Panc1 (cell line): ENCODE data around the gene TMTC1. TPM values are rescaled to one million over a fixed set of nuclear protein-coding genes. Genes with fewer than 3 reads are reported as not detected.

Source experiments
- ATAC-seq: fragments of 200-7000 bp; cut with Tn5 transposase; 2 replicates; pipeline ENCODE4 v1.9.1; 2020; ENCODE audit warnings: mild to moderate bottlenecking, moderate library complexity
- BruUV-seq: library from RNA; stranded (reverse); fragments of 400-500 nt; replicated peaks from 2 replicates; lab custom pipeline; 2021; lab: Mats Ljungman, UMichigan
- CTCF ChIA-PET: fragments of 300-600 bp; sonication (Branson Sonifier 250); formaldehyde crosslinking; loops from one replicate; lab custom pipeline; 2022; ENCODE audit warnings: antibody characterized with exemption; lab: Charles Lee
- POLR2A ChIA-PET: fragments of 300-600 bp; sonication (Branson Sonifier 250); formaldehyde crosslinking; loops from one replicate; lab custom pipeline; 2022; ENCODE audit warnings: antibody characterized with exemption; lab: Charles Lee
- DNase-seq: peaks from one replicate; pipeline ENCODE4 v3.0.0-alpha.2; 2010; ENCODE audit warnings: low read depth, low spot score
- H3K27ac ChIP-seq: 2 replicates; pipeline ENCODE4 v1.5.1; 2011; ENCODE audit warnings: mild to moderate bottlenecking, low read length, inconsistent platforms
- H3K27me3 ChIP-seq: fragments of 200-500 bp; sonication (Bioruptor generic); 2 replicates; pipeline ENCODE4 v1.6.0; 2014; ENCODE audit warnings: low read length, inconsistent platforms; ENCODE audit not compliant: control insufficient read depth, insufficient read depth
- H3K36me3 ChIP-seq: fragments of 200-500 bp; sonication (Bioruptor generic); 2 replicates; pipeline ENCODE4 v1.5.1; 2014; ENCODE audit warnings: inconsistent platforms, mild to moderate bottlenecking, low read length, moderate library complexity; ENCODE audit not compliant: control insufficient read depth, insufficient read depth
- H3K4me1 ChIP-seq: 2 replicates; pipeline ENCODE4 v1.5.1; 2011; ENCODE audit warnings: inconsistent platforms, mild to moderate bottlenecking, low read length, moderate library complexity; ENCODE audit not compliant: control insufficient read depth, insufficient read depth
- H3K4me3 ChIP-seq, 2 experiments: 2 replicates each; pipeline ENCODE4 v1.5.1; 2011 to 2012; ENCODE audit warnings: low read depth in 2 of 2, low read length in 2 of 2, mild to moderate bottlenecking in 2 of 2, inconsistent platforms in 1 of 2, moderate library complexity in 1 of 2
- H3K9me3 ChIP-seq: fragments of 200-500 bp; sonication (Bioruptor generic); 2 replicates; pipeline ENCODE4 v1.5.1; 2014; ENCODE audit warnings: low read depth, mild to moderate bottlenecking, inconsistent platforms, low read length, moderate library complexity; ENCODE audit not compliant: control insufficient read depth, insufficient read depth
- CTCF ChIP-seq: fragments of 450-650 bp; IDR thresholded peaks from 2 replicates; pipeline ENCODE4 v1.5.1; 2017; ENCODE audit warnings: mild to moderate bottlenecking
- POLR2AphosphoS5 ChIP-seq: IDR thresholded peaks from 2 replicates; pipeline ENCODE4 v1.6.1; 2012; ENCODE audit warnings: mild to moderate bottlenecking, low read depth, low read length, moderate library complexity
- SIN3A ChIP-seq: IDR thresholded peaks from 2 replicates; pipeline ENCODE4 v1.6.1; 2012; ENCODE audit warnings: low read depth, mild to moderate bottlenecking, low read length, moderate library complexity, borderline replicate concordance; ENCODE audit not compliant: insufficient read depth
- TCF7L2 ChIP-seq: IDR thresholded peaks from 2 replicates; pipeline ENCODE4 v1.6.1; 2011; ENCODE audit warnings: mild to moderate bottlenecking, low read depth, low read length, inconsistent platforms
- in situ Hi-C: cut with HindIII; loops from 2 replicates; pipeline ENCODE4 v1.10.0; 2016; ENCODE audit warnings: low sequenced_read_pairs, low pct_unique_long_range_greater_than_20kb
- intact Hi-C: fragments of 100-400 bp; cut with micrococcal nuclease; formaldehyde crosslinking; loops from one replicate; pipeline ENCODE4 v1.10.0; 2022; ENCODE audit not compliant: unreplicated experiment
- total RNA-seq: library from RNA; stranded (reverse); gene quantifications from one replicate; pipeline ENCODE4 v1.2.1, GENCODE V29; 2021; ENCODE audit not compliant: unreplicated experiment
- TF ChIP-seq, protein P1 (sequence below), 2 experiments: IDR thresholded peaks; 2 replicates each; pipeline ENCODE4 v1.6.1; 2011 to 2012; ENCODE audit warnings: low read depth in 2 of 2, control low read depth in 1 of 2, low read length in 1 of 2, mild to moderate bottlenecking in 1 of 2, moderate library complexity in 1 of 2; ENCODE audit not compliant: insufficient read depth in 1 of 2

The TMTC1 gene
- total RNA-seq, 1 experiment from 2014 or later, result 0.28 TPM

DNA sequence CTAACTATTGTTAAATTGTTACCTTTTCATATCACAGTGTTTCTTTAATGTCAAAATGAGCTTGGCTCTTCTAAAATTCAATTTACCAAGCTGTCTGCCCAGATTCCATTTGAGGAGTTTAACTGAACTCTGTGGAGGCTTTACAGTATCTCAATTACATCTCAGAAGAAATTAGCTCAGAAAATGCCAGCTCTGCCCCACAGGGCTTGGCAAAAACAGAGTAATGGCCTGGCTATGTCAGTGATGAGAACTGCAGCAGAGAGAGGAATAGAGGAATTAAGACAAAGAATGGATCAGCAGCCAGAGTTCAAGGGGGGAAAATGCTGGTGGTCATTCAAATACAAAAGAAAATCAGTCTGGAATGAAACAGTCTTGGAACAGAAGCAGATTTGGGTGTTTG lies 15.8 kb upstream of the TMTC1 start:
- TF ChIP-seq, protein P1, sequence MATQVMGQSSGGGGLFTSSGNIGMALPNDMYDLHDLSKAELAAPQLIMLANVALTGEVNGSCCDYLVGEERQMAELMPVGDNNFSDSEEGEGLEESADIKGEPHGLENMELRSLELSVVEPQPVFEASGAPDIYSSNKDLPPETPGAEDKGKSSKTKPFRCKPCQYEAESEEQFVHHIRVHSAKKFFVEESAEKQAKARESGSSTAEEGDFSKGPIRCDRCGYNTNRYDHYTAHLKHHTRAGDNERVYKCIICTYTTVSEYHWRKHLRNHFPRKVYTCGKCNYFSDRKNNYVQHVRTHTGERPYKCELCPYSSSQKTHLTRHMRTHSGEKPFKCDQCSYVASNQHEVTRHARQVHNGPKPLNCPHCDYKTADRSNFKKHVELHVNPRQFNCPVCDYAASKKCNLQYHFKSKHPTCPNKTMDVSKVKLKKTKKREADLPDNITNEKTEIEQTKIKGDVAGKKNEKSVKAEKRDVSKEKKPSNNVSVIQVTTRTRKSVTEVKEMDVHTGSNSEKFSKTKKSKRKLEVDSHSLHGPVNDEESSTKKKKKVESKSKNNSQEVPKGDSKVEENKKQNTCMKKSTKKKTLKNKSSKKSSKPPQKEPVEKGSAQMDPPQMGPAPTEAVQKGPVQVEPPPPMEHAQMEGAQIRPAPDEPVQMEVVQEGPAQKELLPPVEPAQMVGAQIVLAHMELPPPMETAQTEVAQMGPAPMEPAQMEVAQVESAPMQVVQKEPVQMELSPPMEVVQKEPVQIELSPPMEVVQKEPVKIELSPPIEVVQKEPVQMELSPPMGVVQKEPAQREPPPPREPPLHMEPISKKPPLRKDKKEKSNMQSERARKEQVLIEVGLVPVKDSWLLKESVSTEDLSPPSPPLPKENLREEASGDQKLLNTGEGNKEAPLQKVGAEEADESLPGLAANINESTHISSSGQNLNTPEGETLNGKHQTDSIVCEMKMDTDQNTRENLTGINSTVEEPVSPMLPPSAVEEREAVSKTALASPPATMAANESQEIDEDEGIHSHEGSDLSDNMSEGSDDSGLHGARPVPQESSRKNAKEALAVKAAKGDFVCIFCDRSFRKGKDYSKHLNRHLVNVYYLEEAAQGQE (IDR thresholded peaks at IDR 0.05; ENCODE audit: insufficient read depth in 1 of 2, low read depth in 2 of 2, low read length in 1 of 2), result no peak
- no peak for TF ChIP-seq TCF7L2
- no peak for TF ChIP-seq SIN3A
- TF ChIP-seq CTCF, result no peak
- TF ChIP-seq POLR2AphosphoS5, result no peak
- Histone ChIP-seq H3K4me1 (no peaks in the 10 kb centered on the region), H3K27ac (no peak overlapping the region), H3K9me3 (peaks cover 7% of the 10 kb centered on the region; the same call in 1 of the 2 replicates), H3K36me3 (no peaks in the 10 kb centered on the region), H3K27me3 (no peaks in the 10 kb centered on the region), H3K4me3 (no peak overlapping the region)
- DNase-seq (no peak), ATAC-seq (no peak)
- intact Hi-C loops, result no loop called here
- in situ Hi-C loops, result no loop called here
- no TSS peak for BruUV-seq
- ChIA-PET POLR2A (no interaction called here), CTCF (no interaction called here)

DNA sequence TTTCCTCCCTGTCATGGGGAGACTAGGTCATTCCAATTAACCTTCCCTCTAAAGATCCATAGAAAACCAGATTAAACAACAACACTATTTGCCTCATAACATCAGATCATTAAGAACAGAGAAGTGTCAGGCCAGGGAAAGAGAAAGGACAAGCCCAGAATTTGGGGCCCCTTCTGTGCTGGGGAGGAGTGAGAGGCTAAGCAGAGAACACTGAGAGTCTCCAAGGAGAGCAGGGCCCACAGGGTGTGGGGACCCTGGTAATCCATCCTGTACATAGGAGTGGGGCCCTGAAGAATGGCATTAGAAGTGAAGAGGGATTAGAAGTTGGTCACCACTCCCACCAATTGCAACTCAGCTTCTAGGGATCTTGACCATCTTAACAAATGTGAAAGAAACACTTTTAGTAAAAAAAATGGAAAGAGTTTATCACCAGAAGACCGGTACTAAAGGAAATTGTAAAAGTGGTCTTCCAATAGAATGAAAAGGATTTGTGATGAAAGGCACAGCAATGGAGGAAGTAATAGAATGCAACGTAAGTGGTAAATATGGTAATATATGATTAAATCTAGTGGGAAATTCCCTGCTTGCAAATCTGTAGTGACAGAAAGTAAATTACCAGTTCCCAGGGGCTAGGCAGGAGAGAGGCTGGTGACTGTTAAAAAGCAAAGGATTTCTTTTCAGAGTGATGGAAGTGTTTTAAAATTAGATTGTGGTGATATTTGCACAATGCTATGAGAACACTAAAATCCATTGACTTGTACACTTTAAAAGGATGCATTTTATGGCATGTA lies 14.0 kb upstream of the TMTC1 start:
- ATAC-seq, result no peak
- BruUV-seq, result no TSS peak

More for the DNA sequence above, 14.0 kb upstream of the TMTC1 start:
- intact Hi-C loops (no loop called here), in situ Hi-C loops (no loop called here)
- DNase-seq, result no peak
- POLR2A ChIA-PET, result no interaction called here
- Histone ChIP-seq H3K9me3 (peaks cover 22% of the 10 kb centered on the region; the same call in 1 of the 2 replicates), H3K4me1 (no peaks in the 10 kb centered on the region), H3K27me3 (no peaks in the 10 kb centered on the region), H3K27ac (no peak overlapping the region), H3K4me3 (no peak overlapping the region), H3K36me3 (no peaks in the 10 kb centered on the region)
- CTCF ChIA-PET, result no interaction called here
- TF ChIP-seq, protein P1 (IDR thresholded peaks at IDR 0.05; ENCODE audit: insufficient read depth in 1 of 2, low read depth in 2 of 2, low read length in 1 of 2), result no peak
